ENCODE measurements around the gene GUCY2D. TPM values are rescaled to one million over a fixed set of nuclear protein-coding genes. Genes with fewer than 3 reads are reported as not detected.
A peak's percentile ranks its signal among the peaks of the same experiment; 100 is the strongest.

GUCY2D gene
- total and polyA plus RNA-seq, 7 donors: 0.04 TPM; not detected in 6

DNA sequence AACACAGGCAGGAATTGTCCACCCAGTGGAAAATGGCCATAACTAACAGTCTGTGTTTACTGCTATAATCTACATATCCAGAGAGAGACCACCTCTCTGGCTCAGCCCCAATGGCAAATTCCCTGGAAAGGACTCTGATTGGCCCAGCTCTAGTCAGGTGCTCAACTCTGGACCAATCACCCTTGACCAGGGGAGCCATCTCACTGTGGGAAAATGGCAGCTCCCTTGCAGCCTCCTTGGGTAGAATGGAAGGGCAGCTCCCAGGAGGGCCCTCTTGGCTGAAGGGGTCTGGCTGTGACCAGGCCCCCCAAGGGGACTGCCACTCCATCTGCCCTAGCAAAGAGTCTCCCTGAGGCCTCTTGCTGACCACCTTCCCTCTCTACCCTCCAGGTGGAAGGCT lies 39.6 kb downstream of the GUCY2D start:
- Histone ChIP-seq H3K27me3 (peaks cover 12 to 44% (median 21%) of the 10 kb centered on the region in 3 donors), H3K27ac (no peak overlapping the region), H3K36me3 (no peaks in the 10 kb centered on the region), H3K4me3 (no peak overlapping the region), H3K9me3 (no peaks in the 10 kb centered on the region), H3K4me1 (peaks cover 0 to 10% (median 0%) of the 10 kb centered on the region in 4 donors)
- TF ChIP-seq EP300 (IDR thresholded peaks at IDR 0.05) (no peak), CTCF (IDR thresholded peaks at IDR 0.05) (no peak)
- intact Hi-C loops (cut with DNase I): no loop called here
- no peak for DNase-seq

DNA sequence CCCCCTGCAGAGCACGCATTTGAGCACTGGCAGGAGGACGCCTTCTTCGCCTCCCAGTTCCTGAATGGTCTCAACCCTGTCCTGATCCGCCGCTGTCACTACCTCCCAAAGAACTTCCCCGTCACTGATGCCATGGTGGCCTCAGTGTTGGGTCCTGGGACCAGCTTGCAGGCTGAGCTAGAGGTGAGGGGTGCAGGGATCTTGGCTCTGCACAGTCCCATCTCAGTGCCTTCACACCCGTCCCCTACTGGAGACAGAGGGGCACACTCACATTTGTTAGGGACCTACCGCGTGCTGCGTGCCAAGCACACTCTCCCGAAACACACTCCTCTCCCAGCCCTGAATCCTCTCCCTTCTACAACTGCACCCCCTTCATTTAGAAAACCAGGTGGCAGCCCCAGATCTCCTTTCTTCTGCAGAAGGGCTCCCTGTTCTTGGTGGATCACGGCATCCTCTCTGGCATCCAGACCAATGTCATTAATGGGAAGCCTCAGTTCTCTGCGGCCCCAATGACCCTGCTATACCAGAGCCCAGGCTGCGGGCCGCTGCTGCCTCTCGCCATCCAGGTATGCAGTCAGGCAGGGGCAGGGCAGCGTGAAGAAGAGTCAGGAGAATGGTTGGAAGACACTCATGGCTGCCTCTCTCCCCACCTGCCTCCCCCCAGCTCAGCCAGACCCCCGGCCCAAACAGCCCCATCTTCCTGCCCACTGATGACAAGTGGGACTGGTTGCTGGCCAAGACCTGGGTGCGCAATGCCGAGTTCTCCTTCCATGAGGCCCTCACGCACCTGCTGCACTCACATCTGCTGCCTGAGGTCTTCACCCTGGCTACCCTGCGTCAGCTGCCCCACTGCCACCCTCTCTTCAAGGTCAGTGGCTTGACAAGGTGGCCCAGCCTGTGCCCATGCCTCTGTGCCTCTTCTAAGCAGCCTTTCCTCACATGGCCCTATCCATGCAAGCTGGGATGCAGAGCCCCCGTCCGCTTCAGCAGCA lies 42.7 kb downstream of the GUCY2D start:
- intact Hi-C loops (cut with DNase I): no loop called here

DNA sequence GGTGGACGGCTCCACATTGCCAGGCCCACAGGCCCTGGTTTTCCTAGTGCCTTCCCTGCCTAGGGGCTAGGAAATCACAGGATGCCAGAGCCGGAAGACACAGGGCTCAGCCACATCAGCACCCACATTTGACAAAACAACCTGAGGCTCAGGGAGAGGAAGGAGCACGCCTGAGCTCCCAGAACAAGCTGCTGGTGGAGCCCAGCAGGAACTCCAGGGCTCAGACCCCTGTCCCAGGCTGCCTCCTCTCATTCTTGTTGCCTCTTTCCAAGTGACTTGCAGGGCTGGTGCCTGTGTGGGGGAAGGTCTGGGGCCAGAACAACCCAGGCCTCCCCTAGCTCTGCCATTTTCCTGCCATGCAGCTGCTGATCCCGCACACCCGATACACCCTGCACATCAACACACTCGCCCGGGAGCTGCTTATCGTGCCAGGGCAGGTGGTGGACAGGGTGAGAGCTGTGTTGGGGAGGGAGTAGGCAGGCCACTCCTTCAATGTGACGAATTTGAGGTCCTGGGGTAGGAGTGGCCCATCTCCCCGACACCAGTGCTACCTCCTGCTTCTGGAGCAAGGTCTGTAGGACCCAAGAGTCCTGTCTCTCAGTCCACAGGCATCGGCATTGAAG lies 44.0 kb downstream of the GUCY2D start:
- intact Hi-C loops (cut with DNase I): no loop called here
- Histone ChIP-seq H3K9me3 (no peaks in the 10 kb centered on the region), H3K4me3 (no peak overlapping the region), H3K4me1 (no peaks in the 10 kb centered on the region), H3K27ac (no peak overlapping the region), H3K27me3 (peaks cover 0 to 12% (median 0%) of the 10 kb centered on the region in 3 donors), H3K36me3 (no peaks in the 10 kb centered on the region)
- 84 to 90% methylated on average over 11 of the region's 11 CpGs for WGBS, 2 donors
- no peak for TF ChIP-seq POLR2AphosphoS5 (IDR thresholded peaks at IDR 0.05)
- TF ChIP-seq EP300 (IDR thresholded peaks at IDR 0.05): no peak
- no peak for TF ChIP-seq POLR2A (IDR thresholded peaks at IDR 0.05)
- DNase-seq: peak; percentile 58

More for the DNA sequence above, 42.7 kb downstream of the GUCY2D start:
- Histone ChIP-seq H3K4me1 (peaks cover 0 to 5% (median 0%) of the 10 kb centered on the region in 4 donors), H3K4me3 (no peak overlapping the region), H3K27me3 (peaks cover 0 to 13% (median 0%) of the 10 kb centered on the region in 3 donors), H3K27ac (no peak overlapping the region), H3K9me3 (no peaks in the 10 kb centered on the region), H3K36me3 (no peaks in the 10 kb centered on the region)
- TF ChIP-seq POLR2A (IDR thresholded peaks at IDR 0.05) (no peak), CTCF (IDR thresholded peaks at IDR 0.05) (no peak), EP300 (IDR thresholded peaks at IDR 0.05) (no peak), POLR2AphosphoS5 (IDR thresholded peaks at IDR 0.05) (no peak)
- 87 to 88% methylated on average over 24 of the region's 24 CpGs for WGBS, 2 donors
- DNase-seq: peak; percentile 55

DNA sequence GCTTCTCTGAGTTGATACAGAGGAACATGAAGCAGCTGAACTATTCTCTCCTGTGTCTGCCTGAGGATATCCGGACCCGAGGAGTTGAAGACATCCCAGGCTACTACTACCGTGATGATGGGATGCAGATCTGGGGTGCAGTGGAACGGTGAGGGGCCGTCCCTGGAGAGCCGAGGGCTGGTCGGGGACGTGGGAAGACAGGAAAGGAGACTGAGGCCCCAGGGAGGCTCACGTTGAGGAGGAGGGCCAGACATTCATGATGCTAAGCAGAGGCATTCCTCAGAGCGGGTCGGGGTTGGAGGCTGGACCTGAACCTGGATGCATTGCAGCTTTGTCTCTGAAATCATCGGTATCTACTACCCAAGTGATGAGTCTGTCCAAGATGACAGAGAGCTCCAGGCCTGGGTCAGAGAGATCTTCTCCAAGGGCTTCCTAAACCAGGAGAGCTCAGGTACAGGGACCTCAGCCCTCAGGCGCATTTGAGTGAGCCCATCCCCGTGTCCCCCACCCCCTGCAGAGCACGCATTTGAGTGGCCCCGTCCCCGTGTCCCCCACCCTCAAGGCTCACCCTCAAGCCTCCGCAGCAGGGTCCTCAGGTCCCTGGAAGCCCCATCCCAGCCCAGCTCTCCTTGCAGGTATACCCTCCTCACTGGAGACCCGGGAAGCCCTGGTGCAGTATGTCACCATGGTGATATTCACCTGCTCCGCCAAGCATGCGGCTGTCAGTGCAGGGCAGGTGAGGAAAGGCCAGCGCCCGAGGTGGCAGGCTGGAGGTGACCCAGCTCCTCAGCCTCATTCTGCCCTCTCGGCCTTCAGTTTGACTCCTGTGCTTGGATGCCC lies 44.7 kb downstream of the GUCY2D start:
- H3K27me3 ChIP-seq: peaks cover 0 to 12% (median 0%) of the 10 kb centered on the region in 3 donors
- peak; percentile 56 for DNase-seq
- WGBS, 2 donors: 86 to 88% methylated on average over 24 of the region's 24 CpGs
- intact Hi-C loops (cut with DNase I): no loop called here
- H3K9me3 ChIP-seq: no peaks in the 10 kb centered on the region
- no peaks in the 10 kb centered on the region for H3K36me3 ChIP-seq
- H3K4me1 ChIP-seq: no peaks in the 10 kb centered on the region
- no peak for TF ChIP-seq POLR2A (IDR thresholded peaks at IDR 0.05)
- TF ChIP-seq EP300 (IDR thresholded peaks at IDR 0.05): no peak
- no peak for TF ChIP-seq POLR2AphosphoS5 (IDR thresholded peaks at IDR 0.05)
- TF ChIP-seq CTCF (IDR thresholded peaks at IDR 0.05): no peak
- no peak overlapping the region for H3K27ac ChIP-seq
- no peak overlapping the region for H3K4me3 ChIP-seq

All from sigmoid colon (tissue), 7 donors.